Muscle layer of colon (tissue), 2 donors: Measurements from ENCODE around the gene AHCYL2.

Source experiments
- H3K27ac ChIP-seq: one replicate; pipeline ENCODE4 v1.7.0; 2013; ENCODE audit warnings: low read depth, mild to moderate bottlenecking, low read length, moderate library complexity
- H3K27me3 ChIP-seq, 2 donors: one replicate each; pipeline ENCODE4 v1.7.0; 2013; ENCODE audit warnings: low read length in 2 of 2, mild to moderate bottlenecking in 2 of 2; ENCODE audit not compliant: insufficient read depth in 2 of 2, control insufficient read depth in 1 of 2
- H3K36me3 ChIP-seq: one replicate; pipeline ENCODE4 v1.7.0; 2013; ENCODE audit warnings: mild to moderate bottlenecking, low read length; ENCODE audit not compliant: insufficient read depth
- H3K4me1 ChIP-seq: one replicate; pipeline ENCODE4 v1.7.0; 2013; ENCODE audit warnings: mild to moderate bottlenecking, low read length; ENCODE audit not compliant: insufficient read depth
- H3K4me3 ChIP-seq, 2 donors: one replicate each; pipeline ENCODE4 v1.7.0; 2013; ENCODE audit warnings: low read length in 2 of 2, low read depth in 1 of 2, mild to moderate bottlenecking in 1 of 2, moderate library complexity in 1 of 2
- H3K9ac ChIP-seq: one replicate; pipeline ENCODE4 v1.7.0; 2013; ENCODE audit warnings: low read length
- H3K9me3 ChIP-seq: one replicate; pipeline ENCODE4 v1.7.0; 2013; ENCODE audit warnings: mild to moderate bottlenecking, low read length
- donor health status: abdominal sarcoma.
- donor health status: Adenocarcinoma of cecum.

The AHCYL2 gene

GRCh38 chr7:129453510-129454248, 228.8 kb downstream of the AHCYL2 start:
- Histone ChIP-seq H3K4me3 (no peak overlapping the region), H3K27me3 (no peaks in the 10 kb centered on the region), H3K27ac (no peak overlapping the region), H3K36me3 (no peaks in the 10 kb centered on the region), H3K9me3 (peaks cover 5% of the 10 kb centered on the region), H3K4me1 (no peaks in the 10 kb centered on the region), H3K9ac (no peak overlapping the region)

DNA sequence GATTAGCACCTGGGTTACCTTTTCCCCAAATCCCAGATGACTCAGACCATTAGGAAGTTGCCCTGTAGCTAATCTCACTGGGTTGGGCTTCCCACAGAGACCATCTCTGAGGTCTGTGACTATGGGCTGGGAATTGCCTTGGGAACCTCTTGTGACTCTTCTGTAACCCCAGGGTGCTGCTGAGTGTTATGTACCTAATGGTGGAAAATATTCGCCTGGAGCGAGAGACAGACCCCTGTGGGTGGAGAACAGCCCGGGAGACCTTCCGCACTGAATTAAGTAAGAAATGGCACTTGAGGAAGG, 229.4 kb downstream of the AHCYL2 start:
- no peaks in the 10 kb centered on the region for H3K4me1 ChIP-seq
- H3K36me3 ChIP-seq, result no peaks in the 10 kb centered on the region
- H3K9ac ChIP-seq, result no peak overlapping the region
- no peaks in the 10 kb centered on the region for H3K9me3 ChIP-seq
- H3K4me3 ChIP-seq, result no peak overlapping the region
- no peak overlapping the region for H3K27ac ChIP-seq
- no peaks in the 10 kb centered on the region for H3K27me3 ChIP-seq

DNA sequence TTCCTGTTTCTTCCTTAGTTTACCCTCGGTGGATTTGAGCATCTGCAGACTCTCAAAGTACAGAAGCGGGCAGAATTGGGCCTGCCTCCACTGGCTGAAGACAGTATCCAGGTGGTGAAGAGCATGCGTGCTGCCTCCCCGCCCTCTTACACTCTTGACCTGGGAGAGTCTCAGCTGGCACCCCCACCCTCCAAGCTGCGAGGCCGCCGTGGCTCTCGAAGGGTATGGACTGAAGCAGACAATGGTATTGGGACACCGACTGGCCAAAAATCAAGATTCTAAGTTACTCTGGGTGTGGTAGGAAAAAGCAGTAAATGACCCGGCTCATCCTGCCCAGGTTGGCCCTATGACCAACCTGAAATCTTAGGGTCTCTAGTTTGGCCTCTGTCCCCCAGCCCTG, 231.6 kb downstream of the AHCYL2 start:
- Histone ChIP-seq H3K27me3 (no peaks in the 10 kb centered on the region), H3K36me3 (no peaks in the 10 kb centered on the region), H3K27ac (no peak overlapping the region), H3K4me3 (no peak overlapping the region), H3K4me1 (no peaks in the 10 kb centered on the region), H3K9me3 (no peaks in the 10 kb centered on the region), H3K9ac (no peak overlapping the region)

DNA sequence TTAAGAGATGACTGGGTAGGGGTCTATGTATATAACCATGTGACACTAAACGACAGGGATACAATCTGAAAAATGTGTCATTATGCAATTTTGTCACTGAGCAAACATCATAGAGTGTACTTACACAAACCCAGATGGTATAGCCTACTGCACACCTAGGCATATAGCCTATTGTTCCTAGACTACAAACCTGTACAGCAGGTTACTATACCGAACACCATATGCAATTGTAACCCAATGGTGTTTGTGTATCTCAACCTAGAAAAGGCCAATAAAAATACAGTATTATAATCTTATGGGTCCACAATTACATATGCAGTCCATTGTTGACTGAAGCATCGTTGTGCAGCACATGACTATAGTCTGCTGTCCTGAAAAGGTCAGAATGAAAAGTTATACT, 232.3 kb downstream of the AHCYL2 start:
- no peak overlapping the region for H3K4me3 ChIP-seq
- H3K27ac ChIP-seq, result no peak overlapping the region
- no peaks in the 10 kb centered on the region for H3K9me3 ChIP-seq
- no peaks in the 10 kb centered on the region for H3K27me3 ChIP-seq
- H3K4me1 ChIP-seq, result no peaks in the 10 kb centered on the region
- H3K36me3 ChIP-seq, result no peaks in the 10 kb centered on the region
- no peak overlapping the region for H3K9ac ChIP-seq

DNA sequence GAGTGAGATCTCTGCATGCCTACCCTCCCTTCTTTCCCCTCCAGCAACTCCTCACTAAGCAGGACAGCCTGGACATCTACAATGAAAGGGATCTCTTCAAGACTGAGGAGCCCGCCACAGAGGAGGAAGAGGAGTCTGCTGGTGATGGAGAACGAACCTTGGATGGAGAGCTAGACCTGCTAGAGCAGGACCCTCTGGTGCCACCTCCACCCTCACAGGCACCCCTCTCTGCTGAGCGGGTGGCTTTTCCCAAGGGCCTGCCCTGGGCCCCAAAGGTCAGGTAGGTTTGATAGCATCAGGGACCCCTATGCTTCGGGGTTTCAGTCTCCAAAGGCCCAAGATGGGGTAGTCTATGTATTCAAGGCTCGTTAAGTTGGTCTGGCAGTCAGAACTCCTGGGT, 233.3 kb downstream of the AHCYL2 start:
- Histone ChIP-seq H3K27me3 (no peaks in the 10 kb centered on the region), H3K27ac (no peak overlapping the region), H3K9ac (no peak overlapping the region), H3K4me3 (no peak overlapping the region), H3K4me1 (no peaks in the 10 kb centered on the region), H3K36me3 (no peaks in the 10 kb centered on the region), H3K9me3 (no peaks in the 10 kb centered on the region)

GRCh38 chr7:129461809-129462208, 237.0 kb downstream of the AHCYL2 start:
- Histone ChIP-seq H3K4me3 (no peak overlapping the region), H3K27ac (no peak overlapping the region), H3K9ac (no peak overlapping the region), H3K4me1 (no peaks in the 10 kb centered on the region), H3K36me3 (no peaks in the 10 kb centered on the region), H3K27me3 (no peaks in the 10 kb centered on the region), H3K9me3 (no peaks in the 10 kb centered on the region)

DNA sequence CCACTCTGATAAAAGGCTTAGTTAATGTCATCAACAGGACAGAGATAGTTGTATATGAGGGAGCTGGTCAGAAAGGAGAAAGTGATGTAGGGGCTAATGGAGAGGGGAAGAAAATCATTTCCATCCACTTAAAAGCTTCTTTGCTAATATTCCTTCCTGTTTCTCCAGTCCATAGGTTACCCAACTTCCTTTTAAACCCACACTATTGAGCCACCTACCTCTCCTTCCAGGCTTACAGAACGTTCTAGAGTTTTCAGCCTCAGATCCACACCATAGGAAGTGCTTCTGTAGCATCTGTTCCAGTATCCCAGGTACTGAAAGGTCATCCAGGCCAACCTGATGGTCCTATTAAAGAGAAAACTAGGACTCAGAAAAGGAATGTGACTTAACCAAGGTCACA, 237.6 kb downstream of the AHCYL2 start:
- Histone ChIP-seq H3K9ac (no peak overlapping the region), H3K9me3 (no peaks in the 10 kb centered on the region), H3K27me3 (no peaks in the 10 kb centered on the region), H3K27ac (no peak overlapping the region), H3K4me3 (no peak overlapping the region), H3K4me1 (no peaks in the 10 kb centered on the region), H3K36me3 (no peaks in the 10 kb centered on the region)

GRCh38 chr7:129464194-129464593, 239.4 kb downstream of the AHCYL2 start:
- Histone ChIP-seq H3K36me3 (no peaks in the 10 kb centered on the region), H3K27ac (no peak overlapping the region), H3K9ac (no peak overlapping the region), H3K4me3 (no peak overlapping the region), H3K27me3 (no peaks in the 10 kb centered on the region), H3K9me3 (no peaks in the 10 kb centered on the region), H3K4me1 (no peaks in the 10 kb centered on the region)

- Histone ChIP-seq H3K27ac (no peak overlapping the region), H3K36me3 (no peaks in the 10 kb centered on the region), H3K27me3 (no peaks in the 10 kb centered on the region), H3K9ac (no peak overlapping the region), H3K9me3 (no peaks in the 10 kb centered on the region), H3K4me3 (no peak overlapping the region), H3K4me1 (no peaks in the 10 kb centered on the region)
Measured at GRCh38 chr7:129465080-129465479, 240.2 kb downstream of the AHCYL2 start.

- H3K36me3 ChIP-seq, result no peaks in the 10 kb centered on the region
- H3K27me3 ChIP-seq, result no peaks in the 10 kb centered on the region
- H3K4me1 ChIP-seq, result no peaks in the 10 kb centered on the region
- no peaks in the 10 kb centered on the region for H3K9me3 ChIP-seq
- H3K4me3 ChIP-seq, result no peak overlapping the region
- no peak overlapping the region for H3K9ac ChIP-seq
- H3K27ac ChIP-seq, result no peak overlapping the region
Measured at GRCh38 chr7:129466796-129467195, 242.0 kb downstream of the AHCYL2 start.

DNA sequence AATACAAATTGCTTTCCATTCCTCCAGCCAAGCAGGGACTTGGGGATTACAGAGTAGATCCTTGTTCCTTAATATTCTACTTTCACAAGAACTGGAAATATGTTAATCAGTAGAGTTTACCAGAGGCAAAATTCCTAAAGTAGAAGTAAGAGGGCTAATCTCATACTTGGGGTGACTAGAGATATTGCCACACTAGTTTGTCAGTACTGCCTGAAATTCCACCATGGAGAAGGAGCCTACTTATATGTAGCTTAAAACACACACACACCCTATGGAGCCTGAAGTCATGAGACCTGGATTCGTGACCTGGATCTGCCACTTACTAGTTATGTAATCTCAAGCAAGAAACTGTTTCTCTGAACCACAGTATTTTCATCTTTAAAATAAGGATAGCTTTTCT, 243.3 kb downstream of the AHCYL2 start:
- H3K36me3 ChIP-seq, result no peaks in the 10 kb centered on the region
- no peak overlapping the region for H3K4me3 ChIP-seq
- no peak overlapping the region for H3K27ac ChIP-seq
- H3K9me3 ChIP-seq, result no peaks in the 10 kb centered on the region
- H3K27me3 ChIP-seq, result no peaks in the 10 kb centered on the region
- H3K4me1 ChIP-seq, result no peaks in the 10 kb centered on the region
- H3K9ac ChIP-seq, result no peak overlapping the region

- H3K4me3 ChIP-seq, result no peak overlapping the region
- H3K9ac ChIP-seq, result no peak overlapping the region
- H3K27me3 ChIP-seq, result no peaks in the 10 kb centered on the region
- no peaks in the 10 kb centered on the region for H3K9me3 ChIP-seq
- H3K27ac ChIP-seq, result no peak overlapping the region
- H3K4me1 ChIP-seq, result no peaks in the 10 kb centered on the region
- no peaks in the 10 kb centered on the region for H3K36me3 ChIP-seq
Measured at GRCh38 chr7:129468547-129468946, 243.7 kb downstream of the AHCYL2 start.
